HepG2 (cell line): ENCODE data around the gene RBM28. TPM values are rescaled to one million over a fixed set of nuclear protein-coding genes. Genes with fewer than 3 reads are reported as not detected.

Source experiments
- DR1 ChIP-seq: sonication (generic); formaldehyde crosslinking; IDR thresholded peaks from 2 replicates; pipeline ENCODE4 v1.8.0; 2021; ENCODE audit warnings: mild to moderate bottlenecking, missing genetic modification reagents, inconsistent platforms
- FOXA1 ChIP-seq, 2 experiments: fragments of 450-650 bp in 1 of 2; sonication (generic) in 1 of 2; formaldehyde crosslinking in 1 of 2; IDR thresholded peaks; 2 replicates each; pipeline versions ENCODE4 v1.4.0 to v1.6.1; 2016 to 2020; ENCODE audit warnings: missing genetic modification reagents in 1 of 2
- HOMEZ ChIP-seq: IDR thresholded peaks from 2 replicates; pipeline ENCODE4 v1.6.1; 2016; ENCODE audit warnings: low read depth
- SAP130 ChIP-seq: IDR thresholded peaks from 2 replicates; pipeline ENCODE4 v1.6.1; 2016; ENCODE audit warnings: low read depth
- SSRP1 ChIP-seq: IDR thresholded peaks from 2 replicates; pipeline ENCODE4 v1.6.1; 2016; ENCODE audit warnings: control low read depth
- ZNF775 ChIP-seq: sonication (generic); formaldehyde crosslinking; IDR thresholded peaks from 2 replicates; pipeline ENCODE4 v1.4.0; 2020; ENCODE audit warnings: missing genetic modification reagents, mild to moderate bottlenecking, moderate library complexity, borderline replicate concordance
- polyA plus RNA-seq, 8 experiments: library from polyadenylated mRNA; depleted of rRNA in 3 of 8; stranded (reverse) in 7 of 8; unstranded in 1 of 8; fragments of >200 nt; fragmentation: Illumina TruSeq in 4 of 8; extraction: Trizol in 4 of 8; gene quantifications; 2 replicates each; pipeline versions ENCODE4 v1.2.1 to v1.2.3, GENCODE V29; 2011 to 2016; ENCODE audit warnings: low read depth in 4 of 8, missing spikeins in 1 of 8, mixed read lengths in 1 of 8; ENCODE audit not compliant: insufficient read depth in 1 of 8
- total RNA-seq, 5 experiments: library from RNA; depleted of rRNA; stranded (reverse); fragments of >200 nt; fragmentation: Illumina TruSeq; extraction: Trizol; gene quantifications; 2 replicates each; pipeline ENCODE4 v1.2.3, GENCODE V29; 2016; ENCODE audit warnings: low read depth in 1 of 5
- TF ChIP-seq, protein P1 (sequence below): sonication (generic); formaldehyde crosslinking; IDR thresholded peaks from one replicate; pipeline ENCODE4 v1.5.1; 2020; ENCODE audit warnings: mild to moderate bottlenecking, missing genetic modification reagents; ENCODE audit errors: not compliant biosample characterization
- TF ChIP-seq, protein P2 (sequence below), 2 experiments: fragments of 450-650 bp in 1 of 2; sonication (generic) in 1 of 2; formaldehyde crosslinking in 1 of 2; IDR thresholded peaks; 2 replicates each; pipeline versions ENCODE4 v1.6.1 to v1.8.0; 2016 to 2022; ENCODE audit warnings: antibody characterized with exemption in 1 of 2, mild to moderate bottlenecking in 1 of 2, missing genetic modification reagents in 1 of 2

Gene RBM28
- total and polyA plus RNA-seq, 2 of the 13 experiments (the other 11 are each of a cell fraction or from before 2014, with no cell fraction given) = 20.5 to 49.0 TPM

GRCh38 chr7:128352153-128352537 lies 8.4 kb upstream of the RBM28 start (continued):
- TF ChIP-seq, protein P1, sequence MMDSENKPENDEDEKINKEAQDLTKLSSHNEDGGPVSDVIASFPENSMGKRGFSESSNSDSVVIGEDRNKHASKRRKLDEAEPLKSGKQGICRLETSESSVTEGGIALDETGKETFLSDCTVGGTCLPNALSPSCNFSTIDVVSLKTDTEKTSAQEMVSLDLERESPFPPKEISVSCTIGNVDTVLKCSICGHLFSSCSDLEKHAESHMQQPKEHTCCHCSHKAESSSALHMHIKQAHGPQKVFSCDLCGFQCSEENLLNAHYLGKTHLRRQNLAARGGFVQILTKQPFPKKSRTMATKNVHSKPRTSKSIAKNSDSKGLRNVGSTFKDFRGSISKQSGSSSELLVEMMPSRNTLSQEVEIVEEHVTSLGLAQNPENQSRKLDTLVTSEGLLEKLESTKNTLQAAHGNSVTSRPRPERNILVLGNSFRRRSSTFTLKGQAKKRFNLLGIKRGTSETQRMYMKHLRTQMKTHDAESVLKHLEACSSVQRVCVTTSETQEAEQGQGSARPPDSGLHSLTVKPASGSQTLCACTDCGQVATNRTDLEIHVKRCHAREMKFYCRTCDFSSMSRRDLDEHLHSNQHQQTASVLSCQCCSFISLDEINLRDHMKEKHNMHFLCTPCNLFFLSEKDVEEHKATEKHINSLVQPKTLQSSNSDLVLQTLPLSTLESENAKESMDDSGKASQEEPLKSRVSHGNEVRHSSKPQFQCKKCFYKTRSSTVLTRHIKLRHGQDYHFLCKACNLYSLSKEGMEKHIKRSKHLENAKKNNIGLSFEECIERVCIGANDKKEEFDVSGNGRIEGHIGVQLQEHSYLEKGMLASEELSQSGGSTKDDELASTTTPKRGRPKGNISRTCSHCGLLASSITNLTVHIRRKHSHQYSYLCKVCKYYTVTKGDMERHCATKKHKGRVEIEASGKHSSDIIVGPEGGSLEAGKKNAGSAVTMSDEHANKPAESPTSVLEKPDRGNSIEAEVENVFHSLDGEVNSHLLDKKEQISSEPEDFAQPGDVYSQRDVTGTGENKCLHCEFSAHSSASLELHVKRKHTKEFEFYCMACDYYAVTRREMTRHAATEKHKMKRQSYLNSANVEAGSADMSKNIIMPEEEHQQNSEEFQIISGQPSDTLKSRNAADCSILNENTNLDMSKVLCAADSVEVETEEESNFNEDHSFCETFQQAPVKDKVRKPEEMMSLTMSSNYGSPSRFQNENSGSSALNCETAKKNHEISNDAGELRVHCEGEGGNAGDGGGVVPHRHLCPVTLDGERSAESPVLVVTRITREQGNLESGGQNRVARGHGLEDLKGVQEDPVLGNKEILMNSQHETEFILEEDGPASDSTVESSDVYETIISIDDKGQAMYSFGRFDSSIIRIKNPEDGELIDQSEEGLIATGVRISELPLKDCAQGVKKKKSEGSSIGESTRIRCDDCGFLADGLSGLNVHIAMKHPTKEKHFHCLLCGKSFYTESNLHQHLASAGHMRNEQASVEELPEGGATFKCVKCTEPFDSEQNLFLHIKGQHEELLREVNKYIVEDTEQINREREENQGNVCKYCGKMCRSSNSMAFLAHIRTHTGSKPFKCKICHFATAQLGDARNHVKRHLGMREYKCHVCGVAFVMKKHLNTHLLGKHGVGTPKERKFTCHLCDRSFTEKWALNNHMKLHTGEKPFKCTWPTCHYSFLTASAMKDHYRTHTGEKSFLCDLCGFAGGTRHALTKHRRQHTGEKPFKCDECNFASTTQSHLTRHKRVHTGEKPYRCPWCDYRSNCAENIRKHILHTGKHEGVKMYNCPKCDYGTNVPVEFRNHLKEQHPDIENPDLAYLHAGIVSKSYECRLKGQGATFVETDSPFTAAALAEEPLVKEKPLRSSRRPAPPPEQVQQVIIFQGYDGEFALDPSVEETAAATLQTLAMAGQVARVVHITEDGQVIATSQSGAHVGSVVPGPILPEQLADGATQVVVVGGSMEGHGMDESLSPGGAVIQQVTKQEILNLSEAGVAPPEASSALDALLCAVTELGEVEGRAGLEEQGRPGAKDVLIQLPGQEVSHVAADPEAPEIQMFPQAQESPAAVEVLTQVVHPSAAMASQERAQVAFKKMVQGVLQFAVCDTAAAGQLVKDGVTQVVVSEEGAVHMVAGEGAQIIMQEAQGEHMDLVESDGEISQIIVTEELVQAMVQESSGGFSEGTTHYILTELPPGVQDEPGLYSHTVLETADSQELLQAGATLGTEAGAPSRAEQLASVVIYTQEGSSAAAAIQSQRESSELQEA = no peak
- TF ChIP-seq HOMEZ = no peak
- TF ChIP-seq ZNF775 (CRISPR knock-in tag) = no peak
- TF ChIP-seq, protein P2, sequence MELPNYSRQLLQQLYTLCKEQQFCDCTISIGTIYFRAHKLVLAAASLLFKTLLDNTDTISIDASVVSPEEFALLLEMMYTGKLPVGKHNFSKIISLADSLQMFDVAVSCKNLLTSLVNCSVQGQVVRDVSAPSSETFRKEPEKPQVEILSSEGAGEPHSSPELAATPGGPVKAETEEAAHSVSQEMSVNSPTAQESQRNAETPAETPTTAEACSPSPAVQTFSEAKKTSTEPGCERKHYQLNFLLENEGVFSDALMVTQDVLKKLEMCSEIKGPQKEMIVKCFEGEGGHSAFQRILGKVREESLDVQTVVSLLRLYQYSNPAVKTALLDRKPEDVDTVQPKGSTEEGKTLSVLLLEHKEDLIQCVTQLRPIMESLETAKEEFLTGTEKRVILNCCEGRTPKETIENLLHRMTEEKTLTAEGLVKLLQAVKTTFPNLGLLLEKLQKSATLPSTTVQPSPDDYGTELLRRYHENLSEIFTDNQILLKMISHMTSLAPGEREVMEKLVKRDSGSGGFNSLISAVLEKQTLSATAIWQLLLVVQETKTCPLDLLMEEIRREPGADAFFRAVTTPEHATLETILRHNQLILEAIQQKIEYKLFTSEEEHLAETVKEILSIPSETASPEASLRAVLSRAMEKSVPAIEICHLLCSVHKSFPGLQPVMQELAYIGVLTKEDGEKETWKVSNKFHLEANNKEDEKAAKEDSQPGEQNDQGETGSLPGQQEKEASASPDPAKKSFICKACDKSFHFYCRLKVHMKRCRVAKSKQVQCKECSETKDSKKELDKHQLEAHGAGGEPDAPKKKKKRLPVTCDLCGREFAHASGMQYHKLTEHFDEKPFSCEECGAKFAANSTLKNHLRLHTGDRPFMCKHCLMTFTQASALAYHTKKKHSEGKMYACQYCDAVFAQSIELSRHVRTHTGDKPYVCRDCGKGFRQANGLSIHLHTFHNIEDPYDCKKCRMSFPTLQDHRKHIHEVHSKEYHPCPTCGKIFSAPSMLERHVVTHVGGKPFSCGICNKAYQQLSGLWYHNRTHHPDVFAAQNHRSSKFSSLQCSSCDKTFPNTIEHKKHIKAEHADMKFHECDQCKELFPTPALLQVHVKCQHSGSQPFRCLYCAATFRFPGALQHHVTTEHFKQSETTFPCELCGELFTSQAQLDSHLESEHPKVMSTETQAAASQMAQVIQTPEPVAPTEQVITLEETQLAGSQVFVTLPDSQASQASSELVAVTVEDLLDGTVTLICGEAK (IDR thresholded peaks at IDR 0.05) = no peak
- TF ChIP-seq, protein P2 (CRISPR knock-in tag; IDR thresholded peaks at IDR 0.05) = peak; percentile 42; the same call in 1 of the 2 replicates
- TF ChIP-seq SAP130 (CRISPR knock-in tag) = no peak
- TF ChIP-seq DR1 (CRISPR knock-in tag) = no peak
- no peak for TF ChIP-seq SSRP1 (CRISPR knock-in tag)
- no peak for TF ChIP-seq FOXA1 (IDR thresholded peaks at IDR 0.05)
- no peak for TF ChIP-seq FOXA1 (CRISPR knock-in tag; IDR thresholded peaks at IDR 0.05)
